ENCODE measurements around the gene RASGRF1.

RASGRF1 gene

DNA sequence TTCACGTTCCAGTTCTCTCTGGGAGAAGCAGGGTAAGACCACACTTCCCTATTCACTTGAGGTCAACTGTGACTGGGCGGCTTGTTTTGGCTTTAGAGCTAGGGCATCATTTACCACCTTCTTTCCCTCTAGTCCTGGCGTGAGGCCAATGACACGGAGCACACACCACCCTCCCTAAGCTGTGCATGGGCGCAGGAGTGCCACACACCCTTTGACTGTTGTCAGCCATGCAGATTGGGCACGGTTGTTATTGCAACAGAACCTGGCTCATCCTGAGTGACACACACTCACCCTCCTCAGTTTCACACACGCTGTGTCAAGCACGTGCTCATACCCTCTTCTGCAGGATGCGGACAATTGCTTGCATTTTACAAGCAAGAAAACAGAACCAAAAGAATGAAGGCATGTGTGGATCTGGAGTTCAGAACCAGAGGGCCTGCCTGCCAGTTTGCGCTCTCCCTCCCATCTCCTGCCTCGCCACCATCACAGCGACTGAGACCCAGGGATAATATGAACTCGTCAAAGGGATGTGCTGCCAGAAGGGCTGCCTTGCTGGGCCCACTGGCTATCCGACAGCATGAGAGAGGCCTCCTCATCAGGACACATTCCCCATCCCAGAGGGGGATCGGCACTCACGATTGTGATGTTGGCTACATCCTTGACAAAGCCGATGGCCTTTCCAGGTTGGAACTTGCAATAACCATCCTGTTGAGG lies 163.3 kb downstream of the RASGRF1 start:
- DNase-seq (ENCODE audit: low read depth) = no peak
- TF ChIP-seq MYC (IDR thresholded peaks at IDR 0.05; ENCODE audit: low read depth, low read length) = no peak
- TF ChIP-seq POLR2A (IDR thresholded peaks at IDR 0.05; ENCODE audit: extremely low read depth, insufficient read length) = no peak
- TF ChIP-seq, protein P1, sequence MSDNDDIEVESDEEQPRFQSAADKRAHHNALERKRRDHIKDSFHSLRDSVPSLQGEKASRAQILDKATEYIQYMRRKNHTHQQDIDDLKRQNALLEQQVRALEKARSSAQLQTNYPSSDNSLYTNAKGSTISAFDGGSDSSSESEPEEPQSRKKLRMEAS (IDR thresholded peaks at IDR 0.05; ENCODE audit: low read depth, low read length) = no peak
- TF ChIP-seq, protein P2, sequence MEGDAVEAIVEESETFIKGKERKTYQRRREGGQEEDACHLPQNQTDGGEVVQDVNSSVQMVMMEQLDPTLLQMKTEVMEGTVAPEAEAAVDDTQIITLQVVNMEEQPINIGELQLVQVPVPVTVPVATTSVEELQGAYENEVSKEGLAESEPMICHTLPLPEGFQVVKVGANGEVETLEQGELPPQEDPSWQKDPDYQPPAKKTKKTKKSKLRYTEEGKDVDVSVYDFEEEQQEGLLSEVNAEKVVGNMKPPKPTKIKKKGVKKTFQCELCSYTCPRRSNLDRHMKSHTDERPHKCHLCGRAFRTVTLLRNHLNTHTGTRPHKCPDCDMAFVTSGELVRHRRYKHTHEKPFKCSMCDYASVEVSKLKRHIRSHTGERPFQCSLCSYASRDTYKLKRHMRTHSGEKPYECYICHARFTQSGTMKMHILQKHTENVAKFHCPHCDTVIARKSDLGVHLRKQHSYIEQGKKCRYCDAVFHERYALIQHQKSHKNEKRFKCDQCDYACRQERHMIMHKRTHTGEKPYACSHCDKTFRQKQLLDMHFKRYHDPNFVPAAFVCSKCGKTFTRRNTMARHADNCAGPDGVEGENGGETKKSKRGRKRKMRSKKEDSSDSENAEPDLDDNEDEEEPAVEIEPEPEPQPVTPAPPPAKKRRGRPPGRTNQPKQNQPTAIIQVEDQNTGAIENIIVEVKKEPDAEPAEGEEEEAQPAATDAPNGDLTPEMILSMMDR (IDR thresholded peaks at IDR 0.05; ENCODE audit: low read depth, low read length) = no peak
- no peak overlapping the region for H3K4me3 ChIP-seq (ENCODE audit: low read depth, low read length)

DNA sequence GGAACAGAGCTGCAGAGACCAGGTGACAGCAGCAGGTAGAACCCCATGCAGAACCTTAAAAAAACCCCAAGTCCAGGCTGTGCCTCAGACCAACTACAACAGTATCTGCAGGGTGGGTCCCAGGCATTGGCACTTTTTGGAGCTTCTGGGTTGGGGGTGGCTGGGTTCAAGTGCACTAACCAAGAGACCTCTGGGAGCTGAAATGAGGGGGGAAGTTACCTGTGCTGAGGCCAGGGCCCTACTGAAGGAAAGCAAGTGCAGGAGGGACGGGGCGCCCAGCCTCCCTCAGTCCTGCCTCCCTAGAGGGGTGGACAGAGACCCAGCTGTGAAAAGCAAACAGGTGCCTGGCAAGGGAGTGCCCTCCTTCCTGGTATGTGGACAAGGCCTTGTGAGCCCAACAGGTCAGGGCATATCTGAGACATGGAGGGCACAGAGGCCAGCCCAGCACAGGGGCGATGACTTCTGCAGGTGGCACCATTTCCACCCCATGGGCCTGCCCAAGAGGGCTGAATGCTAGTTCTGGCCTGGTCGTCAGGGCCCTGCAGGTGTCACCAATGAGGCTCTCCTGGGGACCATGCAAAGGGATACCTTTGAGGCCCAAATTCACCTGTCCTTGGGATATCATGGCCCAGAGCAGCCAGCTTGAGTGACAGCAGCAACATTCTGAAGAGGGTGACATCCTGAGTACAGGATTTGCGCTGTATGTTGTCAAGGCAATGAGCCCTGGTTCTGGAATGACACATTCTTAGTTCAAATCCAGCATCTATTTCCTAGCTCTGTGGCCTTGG lies 164.4 kb downstream of the RASGRF1 start:
- TF ChIP-seq MYC (IDR thresholded peaks at IDR 0.05; ENCODE audit: low read depth, low read length) = no peak
- TF ChIP-seq, protein P2 (IDR thresholded peaks at IDR 0.05; ENCODE audit: low read depth, low read length) = no peak
- TF ChIP-seq, protein P1 (IDR thresholded peaks at IDR 0.05; ENCODE audit: low read depth, low read length) = no peak
- TF ChIP-seq POLR2A (IDR thresholded peaks at IDR 0.05; ENCODE audit: extremely low read depth, insufficient read length) = no peak

DNA sequence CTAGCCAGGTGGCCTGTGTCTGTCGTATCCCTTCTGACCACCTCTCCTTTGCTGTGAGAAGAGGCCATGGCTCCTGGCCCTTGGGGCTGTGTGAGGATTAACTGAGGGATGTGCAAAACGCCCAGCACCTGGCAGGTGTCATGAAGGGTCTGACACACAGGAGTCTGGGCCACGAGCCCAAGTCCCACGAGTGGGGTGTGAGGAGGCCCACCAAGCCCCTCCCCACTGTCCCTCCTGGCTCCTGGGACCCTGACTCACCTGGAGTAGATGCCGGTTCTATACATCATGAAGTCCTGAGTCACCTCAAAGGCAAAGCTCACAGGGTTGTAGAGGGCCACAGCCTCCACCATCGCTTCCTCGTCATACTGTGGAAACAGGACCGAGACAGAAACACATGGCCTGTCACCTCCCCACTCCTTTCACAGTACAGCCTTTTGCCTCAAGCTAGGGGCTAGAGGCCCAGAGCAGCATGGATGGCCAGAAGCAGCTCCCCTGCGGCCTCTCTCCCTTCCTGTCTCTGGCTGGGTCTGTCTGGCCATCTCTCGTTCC lies 165.4 kb downstream of the RASGRF1 start:
- no peak overlapping the region for H3K4me3 ChIP-seq (ENCODE audit: low read depth, low read length)
- TF ChIP-seq, protein P2 (IDR thresholded peaks at IDR 0.05; ENCODE audit: low read depth, low read length) = no peak
- TF ChIP-seq, protein P1 (IDR thresholded peaks at IDR 0.05; ENCODE audit: low read depth, low read length) = no peak
- TF ChIP-seq MYC (IDR thresholded peaks at IDR 0.05; ENCODE audit: low read depth, low read length) (no peak), POLR2A (IDR thresholded peaks at IDR 0.05; ENCODE audit: extremely low read depth, insufficient read length) (no peak)
- DNase-seq (ENCODE audit: low read depth) = no peak

More for the DNA sequence above, 164.4 kb downstream of the RASGRF1 start:
- DNase-seq (ENCODE audit: low read depth) = no peak
- H3K4me3 ChIP-seq (ENCODE audit: low read depth, low read length) = no peak overlapping the region

DNA sequence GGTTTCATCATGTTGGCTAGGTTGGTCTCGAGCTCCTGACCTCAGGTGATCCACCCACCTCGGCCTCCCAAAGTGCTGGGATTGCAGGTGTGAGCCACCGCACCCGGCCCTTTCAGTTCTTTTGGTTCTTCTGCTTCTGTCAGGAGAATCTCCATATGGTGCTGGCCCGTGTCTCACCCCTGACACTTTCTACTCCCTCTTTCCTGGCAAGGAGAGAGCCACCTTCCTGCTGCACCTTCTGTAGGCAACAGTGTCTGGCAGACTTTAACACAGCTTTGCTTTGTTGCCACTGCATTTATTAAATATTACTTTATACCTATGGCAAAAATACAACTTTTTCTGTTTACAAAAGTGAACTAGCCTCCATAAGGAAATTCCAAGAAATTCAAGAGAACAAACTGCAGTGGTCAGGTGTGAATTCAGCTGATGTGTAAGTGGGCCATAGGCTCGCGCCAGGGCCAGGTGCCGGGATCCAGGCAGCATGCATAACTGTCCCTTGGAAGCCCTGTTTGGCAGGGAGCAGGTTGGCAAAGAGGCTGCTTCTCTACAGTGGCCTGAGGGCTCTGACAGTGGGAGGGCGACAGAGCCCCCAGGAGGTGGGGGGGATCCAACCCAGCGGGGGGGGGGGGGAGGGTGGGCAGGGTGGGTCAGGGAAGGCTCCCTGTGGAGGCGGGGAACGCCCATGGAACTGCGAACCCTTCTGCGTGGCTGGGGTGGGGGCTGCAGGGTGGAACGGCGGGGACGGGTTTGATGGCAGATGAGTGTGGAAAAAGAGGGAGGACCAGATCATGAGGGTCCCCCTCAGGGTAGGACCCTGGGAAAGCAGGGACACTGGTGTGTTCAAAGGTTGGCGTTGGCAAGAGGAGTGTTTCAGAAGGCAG lies 166.9 kb downstream of the RASGRF1 start:
- TF ChIP-seq, protein P2 (IDR thresholded peaks at IDR 0.05; ENCODE audit: low read depth, low read length) = no peak
- DNase-seq (ENCODE audit: low read depth) = no peak
- no peak overlapping the region for H3K4me3 ChIP-seq (ENCODE audit: low read depth, low read length)

DNA sequence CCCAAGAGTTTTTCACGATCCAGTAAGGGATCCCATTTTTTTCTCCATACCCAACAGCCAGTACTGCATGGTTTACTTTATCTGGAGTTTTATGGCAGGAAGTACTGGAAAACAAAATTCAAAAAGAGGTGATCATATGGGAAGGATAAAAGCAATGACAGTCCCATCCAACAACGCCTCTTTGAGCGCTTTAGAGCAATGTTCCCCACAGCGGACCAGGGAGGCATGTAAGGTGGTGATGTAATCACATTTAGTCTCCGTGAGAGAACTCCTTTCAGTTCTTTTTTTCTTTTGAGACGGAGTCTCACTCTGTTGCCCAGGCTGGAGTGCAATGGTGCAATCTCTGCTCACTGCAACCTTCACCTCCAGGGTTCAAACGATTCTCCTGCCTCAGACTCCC lies 167.6 kb downstream of the RASGRF1 start:
- no peak overlapping the region for H3K4me3 ChIP-seq (ENCODE audit: low read depth, low read length)
- TF ChIP-seq MYC (IDR thresholded peaks at IDR 0.05; ENCODE audit: low read depth, low read length) (no peak), POLR2A (IDR thresholded peaks at IDR 0.05; ENCODE audit: extremely low read depth, insufficient read length) (no peak)
- TF ChIP-seq, protein P1 (IDR thresholded peaks at IDR 0.05; ENCODE audit: low read depth, low read length) = no peak
- TF ChIP-seq, protein P2 (IDR thresholded peaks at IDR 0.05; ENCODE audit: low read depth, low read length) = no peak
- DNase-seq (ENCODE audit: low read depth) = no peak

Measured in NB4 (cell line).